Stimulated activated CD8-positive, alpha-beta memory T cell treated with anti-CD3 and anti-CD28 coated beads, Interleukin-15, amount 100 ng/mL, for 48 hours (primary cell): Measurements from ENCODE around the gene BUB1B.

ENCODE experiments used
- DNase-seq, 2 donors: peaks; one replicate each; pipeline ENCODE4 v3.0.0-alpha.2; 2020; ENCODE audit warnings: low read depth in 2 of 2

The BUB1B gene

GRCh38 chr15:40254452-40254851, 93.6 kb downstream of the BUB1B start:
- DNase-seq: no peak

DNA sequence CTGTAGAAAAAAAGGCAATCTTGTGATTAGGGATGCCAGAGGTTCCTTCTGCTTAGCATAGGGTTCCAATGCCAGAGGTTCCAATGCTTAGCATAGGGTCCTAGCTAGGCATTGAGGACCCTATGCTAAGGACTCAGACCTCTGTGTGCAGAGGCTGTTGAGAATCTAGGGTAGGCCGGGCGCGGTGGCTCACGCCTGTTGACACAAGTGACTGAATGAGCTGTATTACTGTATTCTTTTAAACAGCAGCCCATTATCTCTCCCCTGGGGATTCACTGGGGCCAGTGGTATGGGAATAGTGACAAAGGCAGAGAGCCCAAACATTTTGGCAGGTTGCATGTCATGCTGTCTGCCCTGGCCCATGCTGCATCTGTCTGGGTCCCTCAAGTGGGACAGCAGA, 94.2 kb downstream of the BUB1B start:
- no peak for DNase-seq

GRCh38 chr15:40256638-40257235, 95.9 kb downstream of the BUB1B start:
- DNase-seq: no peak

GRCh38 chr15:40257656-40258450, 97.0 kb downstream of the BUB1B start:
- DNase-seq: no peak

- DNase-seq: no peak
Measured at GRCh38 chr15:40258544-40258943, 97.7 kb downstream of the BUB1B start.

- DNase-seq: no peak
Measured at GRCh38 chr15:40259021-40259420, 98.2 kb downstream of the BUB1B start.

- DNase-seq: no peak
Measured at GRCh38 chr15:40263024-40263754, 102.3 kb downstream of the BUB1B start.

DNA sequence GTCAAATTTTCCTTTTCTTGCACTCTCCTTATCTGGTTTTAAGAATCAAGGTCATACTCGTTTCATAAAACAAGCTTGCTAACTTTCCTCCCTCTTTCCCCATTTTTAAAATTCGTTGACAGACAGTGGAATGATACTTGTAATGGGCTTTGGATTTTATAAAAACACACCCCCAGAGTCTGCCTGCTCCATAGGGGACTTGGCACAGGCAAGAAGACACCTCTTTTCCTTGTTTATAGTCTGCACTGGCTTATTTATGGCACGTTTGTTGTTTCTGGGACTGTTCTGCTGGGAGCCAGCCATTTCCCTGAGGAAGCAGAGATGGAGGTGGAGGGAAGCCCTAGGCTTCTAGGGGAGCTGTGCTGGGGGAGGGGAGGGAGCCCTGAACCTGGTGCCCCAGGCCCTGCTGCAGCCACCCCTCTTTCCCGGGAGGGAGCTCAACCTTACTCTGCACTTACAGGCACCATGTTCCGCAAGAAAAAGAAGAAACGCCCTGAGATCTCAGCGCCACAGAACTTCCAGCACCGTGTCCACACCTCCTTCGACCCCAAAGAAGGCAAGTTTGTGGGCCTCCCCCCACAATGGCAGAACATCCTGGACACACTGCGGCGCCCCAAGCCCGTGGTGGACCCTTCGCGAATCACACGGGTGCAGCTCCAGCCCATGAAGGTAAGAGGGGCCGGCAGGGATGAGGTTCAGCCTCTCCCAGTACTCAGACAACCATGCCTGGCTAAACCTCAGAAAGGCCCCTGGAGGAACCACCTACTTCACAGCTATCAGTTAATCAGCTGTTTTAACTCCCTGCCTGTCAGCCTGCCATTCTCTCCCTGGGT, 103.7 kb downstream of the BUB1B start:
- DNase-seq: no peak

- DNase-seq: no peak
Measured at GRCh38 chr15:40265355-40265754, 104.5 kb downstream of the BUB1B start.

- DNase-seq: no peak
Measured at GRCh38 chr15:40265875-40266274, 105.0 kb downstream of the BUB1B start.

DNA sequence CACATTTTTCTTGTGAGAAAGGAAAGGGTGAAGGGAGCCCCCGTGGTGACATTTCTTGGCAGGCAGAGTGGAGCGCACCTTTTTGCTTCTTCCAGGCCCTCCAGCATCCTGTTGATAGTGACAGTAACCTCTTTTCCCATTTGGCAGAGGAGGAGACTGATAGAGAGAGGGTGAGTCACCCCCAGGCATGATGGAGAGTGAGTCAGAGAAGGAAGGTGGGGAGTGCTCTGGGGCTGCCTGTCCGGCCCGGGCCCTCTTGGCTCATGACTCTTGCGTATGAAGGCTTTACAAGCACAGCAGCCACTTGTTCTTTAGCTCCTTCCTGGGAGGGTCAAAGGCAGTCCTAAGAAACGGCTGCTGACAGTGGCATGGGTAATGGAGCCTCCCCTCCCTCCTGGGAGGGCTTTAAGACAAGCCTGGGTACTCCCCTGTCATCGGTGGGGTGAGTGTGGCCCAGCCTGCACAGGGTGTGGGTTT, 106.0 kb downstream of the BUB1B start:
- DNase-seq: no peak

GRCh38 chr15:40267670-40268069, 106.8 kb downstream of the BUB1B start:
- DNase-seq: no peak

DNA sequence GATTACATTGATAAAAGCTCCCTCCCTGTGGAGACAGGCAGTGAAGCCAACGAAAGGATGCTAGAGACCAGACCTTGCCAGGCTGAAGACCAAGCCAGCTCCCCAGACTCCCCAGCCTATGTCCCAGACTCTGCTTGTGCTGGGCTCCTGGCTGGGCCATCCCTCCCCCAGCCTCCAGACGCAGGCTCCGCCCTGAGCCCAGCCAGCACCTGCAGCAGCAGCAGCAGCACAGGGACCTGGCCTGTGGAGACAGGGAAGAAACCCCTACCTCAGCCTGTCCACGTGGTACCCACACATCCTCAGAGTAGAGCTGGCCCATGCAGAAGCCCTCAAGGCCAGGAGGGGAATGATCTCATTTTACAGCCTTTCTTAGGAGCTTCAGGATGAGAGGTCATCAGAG, 108.7 kb downstream of the BUB1B start:
- no peak for DNase-seq

DNA sequence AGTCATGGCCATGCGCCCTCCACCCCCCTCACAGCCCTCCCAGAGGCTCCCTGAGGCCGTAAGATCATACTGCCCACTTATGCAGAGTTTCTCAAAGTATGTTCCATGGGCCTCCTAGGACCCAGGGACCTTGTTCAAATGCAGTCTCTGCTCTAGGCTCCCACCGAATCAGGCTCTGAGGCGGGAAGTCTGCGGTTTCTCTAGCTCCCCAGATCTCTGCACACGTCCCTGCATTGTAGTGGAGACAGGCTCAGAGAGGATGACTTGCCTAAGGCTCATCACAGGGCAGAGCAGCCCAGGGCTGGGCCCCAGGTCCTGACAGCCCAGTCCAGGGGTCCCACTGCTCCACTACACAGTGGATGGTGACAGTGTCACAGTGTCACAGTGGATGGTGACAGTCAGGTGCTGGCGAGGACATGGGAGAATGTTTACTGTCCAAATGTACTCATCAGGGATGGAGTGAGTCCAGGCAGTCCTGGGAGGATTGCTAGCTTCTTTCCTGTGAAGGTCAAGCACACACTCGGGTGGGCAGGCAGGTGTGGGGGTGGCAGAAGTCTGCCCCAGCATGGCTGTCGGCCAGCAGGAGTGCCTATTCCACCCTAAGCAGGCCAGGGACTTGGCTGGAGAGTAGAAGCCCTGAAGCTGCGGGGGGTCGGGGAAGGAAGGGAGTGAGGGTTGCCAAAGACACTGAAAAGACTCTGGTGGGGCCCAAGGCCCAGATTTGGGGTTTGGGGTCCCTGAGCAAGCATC, 109.6 kb downstream of the BUB1B start:
- no peak for DNase-seq
